GM19239 (cell line): ENCODE results near the gene BAZ2B.
"Not testable (repeated sequence)": the region's sequence is repeated elsewhere in the genome, so short reads cannot be mapped to it uniquely, and the experiment has no call there.

Source experiments
- DNase-seq: peaks from one replicate; pipeline ENCODE4 v3.0.0; 2011; ENCODE audit warnings: low spot score; ENCODE audit not compliant: insufficient read length
- FAIRE-seq: peaks from 2 replicates; lab custom pipeline; 2011; peaks lifted over from hg19 to GRCh38; lab: Jason Lieb, UNC

Gene BAZ2B

DNA sequence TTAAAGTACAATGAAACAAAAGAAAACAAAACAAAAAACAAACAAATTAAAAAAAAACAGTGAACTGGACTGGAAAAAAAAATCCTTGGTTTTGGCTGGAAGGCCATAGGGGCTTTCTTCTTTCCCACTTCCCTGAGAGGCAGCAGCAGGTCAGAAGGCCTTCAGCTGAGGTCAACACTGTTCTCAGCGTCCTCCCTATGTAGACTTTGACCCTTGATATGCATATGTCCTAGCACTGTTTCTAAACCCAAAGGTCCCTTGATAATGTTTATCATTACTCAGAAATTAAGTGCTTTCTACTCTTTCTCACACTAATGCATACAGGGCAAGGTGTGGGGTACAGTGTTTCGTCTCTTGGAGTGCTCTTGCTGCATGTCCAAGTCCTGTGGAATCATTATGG, 254.3 kb downstream of the BAZ2B start:
- FAIRE-seq: no peak
- DNase-seq: no peak

DNA sequence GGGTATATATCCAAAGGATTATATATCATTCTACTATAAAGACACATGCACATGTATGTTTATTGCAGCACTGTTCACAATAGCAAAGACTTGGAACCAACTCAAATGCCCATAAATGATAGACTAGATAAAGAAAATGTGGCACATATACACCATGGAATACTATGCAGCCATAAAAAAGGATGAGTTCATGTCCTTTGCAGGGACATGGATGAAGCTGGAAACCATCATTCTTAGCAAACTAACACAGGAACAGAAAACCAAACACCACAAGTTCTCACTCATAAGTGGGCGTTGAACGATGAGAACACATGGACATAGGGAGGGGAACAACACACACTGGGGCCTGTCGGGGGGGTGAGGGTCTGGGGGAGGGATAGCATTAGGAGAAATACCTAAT, 254.7 kb downstream of the BAZ2B start:
- not testable (repeated sequence) for FAIRE-seq, DNase-seq

DNA sequence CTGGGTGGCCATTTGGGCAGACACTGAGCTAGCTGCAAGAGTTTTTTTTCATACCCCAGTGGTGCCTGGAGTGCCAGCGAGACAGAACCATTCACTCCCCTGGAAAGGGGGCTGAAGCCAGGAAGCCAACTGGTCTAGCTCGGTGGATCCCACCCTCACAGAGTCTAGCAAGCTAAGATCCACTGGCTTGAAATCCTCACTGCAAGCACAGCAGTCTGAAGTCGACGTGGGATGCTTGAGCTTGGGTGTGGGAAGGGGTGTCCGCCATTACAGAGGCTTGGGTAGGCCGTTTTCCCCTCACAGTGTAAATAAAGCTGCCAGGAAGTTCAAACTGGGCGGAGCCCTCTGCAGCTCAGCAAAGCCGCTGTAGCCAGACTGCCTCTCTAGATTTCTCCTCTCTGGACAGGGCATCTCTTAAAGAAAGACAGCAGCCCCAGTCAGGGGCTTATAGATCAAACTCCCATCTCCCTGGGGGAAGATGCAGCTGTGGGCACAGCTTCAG, 260.2 kb downstream of the BAZ2B start:
- FAIRE-seq: no peak
- no peak for DNase-seq

DNA sequence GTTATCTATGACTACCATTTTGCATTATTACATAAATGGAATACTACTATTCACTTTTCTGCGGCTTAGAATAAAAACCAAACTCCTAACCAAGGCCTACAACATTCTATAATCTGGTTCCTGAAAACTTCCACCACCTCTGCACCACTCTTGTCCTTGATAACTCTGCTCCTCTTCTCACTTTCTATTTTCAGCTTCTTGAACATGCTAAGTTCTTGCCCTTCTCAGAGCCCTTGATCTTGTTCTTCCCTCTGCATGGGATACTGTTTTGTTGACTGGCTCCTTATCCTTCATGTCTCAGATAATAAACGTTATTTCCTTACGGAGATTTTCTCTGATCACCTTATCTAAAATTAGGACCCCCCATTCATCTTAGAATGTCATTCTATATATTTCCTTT, 264.4 kb downstream of the BAZ2B start:
- FAIRE-seq (no peak), DNase-seq (no peak)

DNA sequence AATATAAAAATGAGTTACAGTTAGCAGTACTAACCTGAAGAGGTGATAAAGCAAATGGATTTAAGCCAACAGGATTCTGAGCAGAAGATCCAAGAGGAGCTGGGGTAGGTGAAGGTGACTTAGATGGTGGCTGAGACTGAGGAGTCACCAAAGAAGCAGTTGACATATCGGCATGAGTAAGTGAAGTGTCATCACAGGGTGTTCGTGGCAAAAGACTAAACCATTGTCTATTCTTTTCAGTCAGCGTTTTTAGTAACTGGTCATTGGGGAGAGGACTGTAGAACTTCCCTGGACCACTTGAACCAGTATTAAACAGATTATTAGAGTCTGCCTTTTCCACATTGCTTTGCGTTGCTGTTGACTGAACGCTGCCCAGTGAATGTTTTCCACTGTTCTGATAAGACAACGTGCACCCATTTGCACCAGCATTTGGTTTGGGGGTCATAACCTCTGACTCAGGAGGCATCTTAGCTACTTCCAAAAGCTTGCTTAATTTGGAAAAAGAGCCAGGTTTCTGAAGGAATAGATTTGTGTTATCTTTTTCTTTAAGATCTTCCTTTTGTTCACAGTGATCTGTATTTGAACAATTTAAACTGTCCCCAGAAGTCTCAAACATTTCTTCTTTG, 266.6 kb downstream of the BAZ2B start:
- DNase-seq (no peak), FAIRE-seq (no peak)

DNA sequence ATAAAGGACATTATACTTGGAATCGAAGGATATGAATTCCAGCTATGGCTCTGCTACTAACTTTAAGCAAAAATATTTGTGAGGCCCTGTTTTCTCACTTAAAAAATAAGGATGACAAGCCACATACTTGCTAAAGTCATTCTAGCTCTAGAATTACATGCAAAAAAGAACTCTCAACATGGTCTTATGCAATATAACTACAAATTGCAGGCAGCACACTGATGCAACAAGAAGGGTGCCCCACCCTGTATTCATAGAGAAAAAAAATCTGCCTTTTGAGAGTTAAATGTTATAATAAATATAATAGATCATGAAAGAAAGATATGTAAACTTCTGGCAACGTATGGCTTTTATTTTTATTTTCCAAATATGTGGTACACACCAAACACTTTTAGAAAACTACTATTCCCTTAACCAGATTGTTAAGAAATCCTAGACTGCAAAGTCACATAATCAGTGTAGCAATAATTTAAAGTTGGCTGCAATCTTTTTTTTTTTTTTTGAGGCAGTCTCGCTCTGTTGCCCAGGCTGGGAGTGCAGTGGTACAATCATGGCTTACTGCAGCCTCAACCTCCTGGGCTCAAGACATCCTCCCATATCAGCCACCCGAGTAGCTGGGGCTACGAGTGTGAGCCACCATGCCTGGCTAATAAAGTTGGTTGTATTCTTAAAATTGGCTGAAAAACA, 289.6 kb downstream of the BAZ2B start:
- FAIRE-seq (no peak), DNase-seq (no peak)

DNA sequence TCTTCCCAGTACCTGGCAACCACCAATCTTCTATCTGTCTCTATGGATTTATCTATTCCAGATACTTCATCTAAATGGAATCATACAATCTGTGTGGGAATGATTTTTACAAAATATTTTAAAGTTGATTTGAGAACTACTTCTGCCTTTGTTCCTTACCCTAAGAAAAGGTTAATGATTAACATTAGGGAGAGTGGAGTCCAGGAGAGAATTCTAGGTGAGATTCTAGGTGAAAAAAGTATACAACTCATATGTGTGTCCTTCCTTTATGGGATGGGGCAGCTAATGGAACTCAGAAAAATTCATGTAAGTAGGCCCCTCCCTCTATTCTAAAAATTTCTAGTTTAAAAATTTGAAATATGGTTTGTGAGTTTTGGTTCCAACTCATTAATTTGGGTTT, 293.9 kb downstream of the BAZ2B start:
- DNase-seq (no peak), FAIRE-seq (no peak)

DNA sequence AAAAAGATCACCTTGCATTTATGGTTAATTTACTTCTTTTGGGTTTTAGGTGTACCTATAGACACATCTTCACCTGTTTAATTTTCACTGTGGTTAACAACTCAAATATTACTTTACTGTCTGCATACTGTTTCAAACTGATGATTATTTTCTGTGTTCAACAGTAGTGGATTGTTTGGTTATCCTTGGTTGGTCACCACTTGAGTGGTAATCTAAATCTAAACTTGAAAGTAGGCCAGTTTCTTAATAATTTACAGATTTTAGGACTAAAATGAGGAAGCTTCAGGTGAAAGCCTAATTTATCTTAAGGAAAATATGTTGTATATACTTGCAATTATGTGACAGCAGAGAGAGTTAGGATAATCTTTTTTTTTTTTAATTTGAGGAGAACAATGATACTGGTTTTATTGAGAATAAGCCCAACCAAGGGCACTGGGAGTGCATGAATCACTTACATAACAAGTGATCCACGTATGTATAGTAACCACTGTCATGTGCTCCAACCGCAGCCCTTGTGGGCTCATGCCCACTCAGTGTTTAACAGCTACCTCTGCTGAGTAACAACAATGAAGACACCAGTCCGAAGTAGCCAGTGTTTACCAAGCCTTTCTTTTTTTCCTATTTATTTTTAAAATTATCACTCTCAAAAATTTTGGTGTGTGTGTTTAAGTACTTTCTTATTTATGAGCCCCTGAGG, 298.8 kb downstream of the BAZ2B start:
- FAIRE-seq (peak; percentile 81), DNase-seq (no peak)

DNA sequence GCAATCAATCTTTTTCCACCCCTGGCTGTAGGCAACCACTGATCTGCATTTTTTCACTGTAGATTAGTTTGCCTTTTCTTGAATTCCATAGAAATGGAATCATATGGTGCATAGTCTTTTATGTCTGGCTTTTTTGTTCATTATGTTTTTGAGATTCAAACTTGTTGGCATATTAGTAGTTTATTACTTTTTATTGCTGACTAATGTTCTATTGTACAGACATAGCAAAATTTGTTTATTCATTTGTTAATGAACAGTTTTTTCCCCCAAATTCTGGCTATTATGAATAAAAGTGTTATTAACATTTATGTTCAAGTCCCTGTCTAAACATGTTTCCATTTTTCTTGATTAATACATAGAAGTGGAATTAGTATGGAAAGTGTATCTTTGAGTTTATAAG, 308.4 kb downstream of the BAZ2B start:
- no peak for FAIRE-seq

DNA sequence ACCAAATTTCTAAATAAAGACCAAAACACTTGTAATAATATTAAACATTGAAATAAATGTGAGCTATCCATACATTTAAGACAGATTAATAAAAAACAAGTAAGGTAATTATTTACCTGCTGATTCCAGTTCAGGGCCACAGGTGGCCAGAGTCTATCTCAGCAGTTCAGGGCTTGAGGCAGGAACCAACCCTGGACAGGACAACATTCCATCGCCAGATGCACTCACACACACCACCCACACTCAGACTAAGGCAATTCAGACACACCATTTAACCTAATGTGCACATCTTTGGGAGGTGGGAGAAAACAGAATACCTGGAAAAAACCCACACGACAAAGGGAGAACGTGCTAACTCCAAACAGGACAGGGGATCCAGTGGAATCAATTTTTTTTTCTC, 315.8 kb downstream of the BAZ2B start:
- DNase-seq (no peak), FAIRE-seq (no peak)

More for the DNA sequence above, 308.4 kb downstream of the BAZ2B start:
- DNase-seq: no peak

DNA sequence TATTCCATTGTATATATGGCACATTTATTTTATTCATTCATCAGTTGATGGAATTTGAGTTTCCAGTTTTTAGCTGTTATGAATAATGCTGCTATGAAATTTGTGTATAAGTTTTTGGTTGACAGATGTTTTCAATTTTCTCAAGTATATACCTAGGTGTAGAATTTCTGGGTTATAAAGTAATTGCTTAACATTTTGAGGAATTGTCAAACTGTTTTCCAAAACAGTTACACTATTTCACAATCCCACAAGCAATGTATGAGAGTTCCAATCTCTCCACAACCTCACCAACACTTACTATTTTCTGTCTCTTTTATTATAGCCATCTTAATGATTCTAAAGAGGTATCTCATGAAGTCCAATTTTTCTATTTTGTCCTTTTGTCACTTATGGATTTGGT, 317.4 kb downstream of the BAZ2B start:
- FAIRE-seq (no peak), DNase-seq (no peak)

DNA sequence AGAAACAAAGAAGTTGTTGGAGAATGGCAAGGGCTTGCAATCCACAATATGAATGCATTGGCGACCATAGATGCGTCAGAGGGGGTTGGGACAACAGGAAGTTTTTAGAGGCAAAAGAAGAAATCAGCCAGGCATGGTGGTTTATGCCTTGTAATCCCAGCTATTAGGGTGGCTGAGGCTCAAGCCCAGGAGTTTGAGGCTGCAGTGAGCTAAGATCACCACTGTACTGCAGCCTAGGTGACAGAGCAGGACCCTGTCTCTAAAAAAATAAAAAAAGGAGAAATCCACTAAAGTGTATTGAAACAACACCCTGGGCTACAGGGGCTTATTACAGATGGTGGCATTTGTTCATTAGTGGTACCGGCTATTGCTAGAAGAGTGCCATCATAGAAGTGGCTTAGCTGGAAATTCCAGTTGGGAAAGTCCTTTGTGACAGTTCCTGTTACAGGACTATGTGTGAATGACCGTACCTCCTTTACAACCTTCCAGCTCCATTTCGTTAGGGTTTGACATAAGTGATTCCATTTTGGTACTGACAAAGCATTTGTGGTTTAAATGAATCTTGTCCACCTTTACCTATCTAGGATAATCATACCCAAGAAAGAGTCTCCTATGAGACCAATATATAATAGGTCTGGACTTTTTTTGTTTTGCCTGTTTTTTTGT, 319.2 kb downstream of the BAZ2B start:
- FAIRE-seq: no peak
- no peak for DNase-seq

DNA sequence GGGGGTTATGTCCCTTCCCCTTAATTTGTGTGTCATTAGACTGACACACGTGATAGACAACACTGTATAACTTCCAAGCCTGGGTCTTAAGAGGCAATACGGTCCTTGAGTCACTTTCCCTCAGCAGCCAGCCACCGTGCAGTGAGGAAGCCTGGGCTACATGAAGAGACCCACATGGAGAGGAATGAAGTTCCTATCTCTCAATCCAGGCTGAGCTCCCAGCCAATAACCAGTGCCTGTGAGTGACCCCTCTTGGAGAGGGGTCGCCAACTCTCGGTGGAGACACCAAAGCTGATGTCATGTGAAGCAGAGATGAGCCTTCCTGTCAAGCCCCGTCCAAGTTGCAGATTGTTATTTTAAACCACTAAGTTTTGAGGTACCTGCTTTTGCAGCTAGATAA, 324.2 kb downstream of the BAZ2B start:
- no peak for FAIRE-seq
- no peak for DNase-seq

DNA sequence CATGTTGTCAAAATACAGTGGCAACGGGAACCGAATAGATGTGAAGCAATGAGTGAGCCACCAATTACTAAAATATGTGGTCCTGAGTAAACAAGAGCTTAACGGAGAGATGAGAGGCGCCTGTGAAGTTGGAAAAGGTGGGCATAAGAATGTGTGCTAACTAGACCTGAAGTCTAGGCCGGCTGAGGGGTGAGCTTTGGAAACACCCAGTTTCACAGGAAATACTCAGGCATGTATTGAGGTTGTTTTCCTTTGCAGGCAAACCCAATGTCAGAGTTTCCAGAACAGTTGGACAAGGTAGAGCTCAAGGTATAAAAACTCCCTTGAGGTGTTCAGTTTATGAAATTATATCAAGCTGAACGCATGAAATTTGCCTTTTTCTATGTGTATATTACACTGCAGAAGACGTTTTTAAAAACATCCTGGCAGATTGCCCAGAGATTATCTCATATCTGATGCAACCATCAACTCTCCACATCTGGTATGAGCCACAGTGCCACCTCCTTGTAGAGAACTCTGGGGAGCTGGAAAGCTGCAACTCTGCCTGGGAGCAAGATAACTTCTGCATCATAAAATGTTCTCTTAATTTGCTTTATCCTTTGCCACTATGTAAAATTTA, 325.9 kb downstream of the BAZ2B start:
- FAIRE-seq (peak; percentile 74), DNase-seq (no peak)

DNA sequence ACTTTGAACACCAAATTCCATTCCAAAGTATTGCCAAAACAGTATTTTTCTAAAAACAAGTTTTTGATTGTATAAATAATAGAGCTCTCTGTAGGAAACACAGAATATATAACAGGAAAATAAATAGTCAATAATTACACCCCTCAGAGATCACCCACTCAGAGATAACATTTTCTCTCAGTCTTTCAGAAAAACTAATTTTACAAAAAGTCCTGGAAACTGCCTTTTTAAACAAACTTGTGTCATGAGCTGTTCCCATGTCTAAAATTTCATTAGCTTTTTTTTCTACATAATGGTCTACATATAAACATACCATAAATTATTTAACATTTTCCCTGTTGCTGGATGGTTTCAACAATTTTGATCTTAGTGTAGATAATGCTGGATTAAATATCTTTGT, 328.6 kb downstream of the BAZ2B start:
- FAIRE-seq (no peak), DNase-seq (no peak)

DNA sequence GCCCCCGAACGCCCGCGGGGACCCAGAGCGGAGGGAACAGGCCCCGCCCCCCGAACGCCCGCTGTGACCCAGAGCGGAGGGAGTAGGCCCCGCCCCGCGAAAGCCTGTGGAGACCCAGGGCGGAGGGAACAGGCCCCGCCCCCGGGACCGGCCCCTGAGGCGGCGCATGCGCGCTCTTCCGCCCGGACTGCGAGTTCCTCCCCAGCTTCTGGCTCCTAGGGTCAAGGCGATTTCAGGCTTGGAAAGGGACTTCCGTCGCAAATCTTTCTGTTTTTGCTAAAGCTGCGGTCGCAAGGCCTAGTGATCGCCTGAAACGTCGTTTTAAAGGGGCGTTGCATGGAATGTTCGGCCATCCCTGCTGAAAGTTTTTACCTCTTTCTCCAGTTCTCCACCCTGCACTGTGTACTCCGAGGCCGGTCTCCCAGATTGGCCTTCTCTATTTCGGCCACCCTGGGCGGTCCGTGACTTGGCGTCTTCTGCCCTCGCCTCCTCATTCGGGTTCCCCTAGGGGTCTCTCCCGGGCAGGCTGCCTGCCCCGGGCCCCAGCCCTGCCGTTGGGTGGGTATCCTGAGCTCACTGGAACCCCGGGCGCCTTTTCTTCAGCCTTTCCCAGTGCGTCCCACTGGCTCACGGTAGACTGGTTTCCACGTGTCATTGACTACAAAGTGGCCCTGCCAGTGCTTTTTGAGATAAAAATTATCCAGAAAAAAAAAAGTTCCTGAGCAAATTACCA, 329.5 kb downstream of the BAZ2B start:
- peak; percentile 98 for FAIRE-seq
- DNase-seq: peak; percentile 78

DNA sequence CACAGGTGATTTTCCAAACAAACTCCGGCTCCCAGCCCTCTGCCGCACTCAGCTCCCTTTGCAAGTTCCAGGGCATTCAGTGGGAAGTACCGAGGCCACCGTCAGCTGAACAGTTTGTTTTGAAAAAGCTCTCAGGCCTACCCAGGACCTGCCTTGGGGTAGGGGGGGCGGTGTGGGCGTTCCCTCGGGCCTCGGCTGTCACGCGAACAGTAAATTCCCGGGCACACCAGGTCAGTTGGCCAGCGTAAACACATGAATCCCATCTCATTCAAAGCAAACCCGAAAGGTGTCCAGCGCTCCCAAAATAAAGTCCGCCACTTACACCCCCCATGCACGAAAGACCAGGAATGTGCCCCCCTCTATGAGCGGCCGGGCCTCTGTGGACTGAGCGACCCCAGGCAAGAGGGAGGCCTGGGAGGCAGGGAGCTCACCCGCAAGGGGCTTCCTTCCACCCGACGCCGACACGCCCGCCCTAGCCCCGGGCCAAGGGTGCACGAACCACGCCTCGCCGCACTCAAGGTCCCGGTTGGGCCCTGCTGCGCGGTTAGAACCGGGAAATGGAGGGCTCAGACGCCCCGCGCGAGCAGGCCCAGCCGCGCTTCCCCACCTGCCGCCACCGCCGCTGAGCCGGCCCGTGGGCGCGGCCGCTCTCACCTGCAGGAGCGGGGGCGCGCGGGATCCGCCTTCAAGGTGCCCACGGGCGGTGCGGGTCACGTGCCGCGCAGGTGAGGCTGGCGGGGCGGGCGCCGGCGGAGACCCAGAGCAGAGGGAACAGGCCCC, 330.2 kb downstream of the BAZ2B start, which contains the start of gene WDSUB1:
Gene WDSUB1, minus strand, starts transcription at position 775 of the 780 bp plus-strand sequence. CDS start 3,634 bp downstream, outside the sequence.
- DNase-seq (no peak), FAIRE-seq (peak; percentile 76)

DNA sequence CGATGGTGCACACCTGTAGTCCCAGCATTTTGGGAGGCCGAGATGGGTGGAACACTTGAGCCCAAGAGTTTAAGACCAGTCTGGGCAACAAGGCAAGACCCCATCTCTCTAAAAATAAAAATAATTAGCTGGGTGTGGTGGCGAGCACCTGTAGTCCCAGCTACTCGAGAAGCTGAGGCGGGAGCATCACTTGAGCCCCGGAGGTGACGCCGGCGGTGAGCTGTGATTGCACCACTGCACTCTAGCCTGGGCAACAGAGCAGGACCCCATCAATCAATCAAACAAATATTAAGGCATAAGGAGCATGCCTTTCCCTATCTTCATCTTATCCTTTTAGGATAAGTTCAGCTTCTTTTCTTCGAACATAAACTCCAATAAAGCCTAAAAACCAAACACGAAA, 330.9 kb downstream of the BAZ2B start:
- DNase-seq: no peak
- FAIRE-seq: no peak

DNA sequence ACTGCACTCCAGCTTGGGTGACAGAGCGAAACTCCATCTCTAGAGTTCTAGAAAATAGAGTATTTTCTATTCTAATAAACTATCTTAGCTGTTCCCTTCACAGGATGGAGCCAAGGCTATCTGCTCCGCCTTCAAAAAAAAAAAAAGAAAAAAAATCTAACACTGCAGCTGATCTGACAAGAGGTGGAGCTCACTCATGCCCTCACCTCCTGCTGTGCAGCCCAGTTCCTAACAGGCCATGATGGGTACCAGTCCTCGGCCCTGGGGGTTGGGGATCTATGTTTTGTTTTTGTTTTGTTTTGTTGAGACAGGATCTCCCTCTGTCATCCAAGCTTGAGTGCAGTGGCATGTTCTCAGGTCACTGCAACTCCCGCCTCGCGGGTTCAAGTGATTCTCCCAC, 332.8 kb downstream of the BAZ2B start:
- DNase-seq: no peak
- no peak for FAIRE-seq
